Naive thymus-derived CD4-positive, alpha-beta T cell (primary cell): ENCODE measurements around the gene PIK3CG. TPM values are rescaled to one million over a fixed set of nuclear protein-coding genes. Genes with fewer than 3 reads are reported as not detected.
A peak's percentile ranks its signal among the peaks of the same experiment; 100 is the strongest.
"Not testable (repeated sequence)": the region's sequence is repeated elsewhere in the genome, so short reads cannot be mapped to it uniquely, and the experiment has no call there.

Source experiments
- ATAC-seq: fragments of 150-1000 bp; cut with Tn5 transposase; 2 replicates; pipeline ENCODE4 v1.10.0; 2021; ENCODE audit warnings: mild to moderate bottlenecking, moderate library complexity
- CTCF ChIA-PET: fragments of 350-600 bp; sonication (Branson Sonifier 250); formaldehyde crosslinking; loops from one replicate; lab custom pipeline; 2021; ENCODE audit warnings: antibody characterized with exemption; lab: Charles Lee
- POLR2A ChIA-PET: fragments of 350-600 bp; sonication (Branson Sonifier 250); formaldehyde crosslinking; loops from one replicate; lab custom pipeline; 2021; ENCODE audit warnings: antibody characterized with exemption, inconsistent platforms; lab: Charles Lee
- DNase-seq, 9 donors: peaks; one replicate each; pipeline versions ENCODE4 v3.0.0 to v3.0.0-alpha.2; 2020 to 2022; ENCODE audit warnings: mixed read lengths in 1 of 9
- H3K27ac ChIP-seq: one replicate; pipeline ENCODE4 v1.7.0; 2013; ENCODE audit warnings: mild to moderate bottlenecking, low read depth, low read length, moderate library complexity
- H3K27me3 ChIP-seq, 2 donors: one replicate each; pipeline ENCODE4 v1.7.0; 2013; ENCODE audit warnings: low read length in 2 of 2, mild to moderate bottlenecking in 2 of 2, moderate library complexity in 2 of 2; ENCODE audit not compliant: control insufficient read depth in 2 of 2, insufficient read depth in 2 of 2
- H3K36me3 ChIP-seq, 3 experiments: 1 replicate in 2 of 3; 2 replicates in 1 of 3; pipeline ENCODE4 v1.7.0; 2013; ENCODE audit warnings: low read length in 3 of 3, mild to moderate bottlenecking in 3 of 3, moderate library complexity in 1 of 3; ENCODE audit not compliant: insufficient read depth in 3 of 3, control insufficient read depth in 2 of 3
- H3K4me1 ChIP-seq, 2 donors: one replicate each; pipeline ENCODE4 v1.7.0; 2013; ENCODE audit warnings: low read length in 2 of 2, mild to moderate bottlenecking in 2 of 2, moderate library complexity in 1 of 2; ENCODE audit not compliant: control insufficient read depth in 2 of 2, insufficient read depth in 2 of 2
- H3K4me3 ChIP-seq: 2 replicates; pipeline ENCODE4 v1.7.0; 2013; ENCODE audit warnings: mild to moderate bottlenecking, low read length
- H3K9me3 ChIP-seq, 3 experiments: 1 replicate in 2 of 3; 2 replicates in 1 of 3; pipeline ENCODE4 v1.7.0; 2013; ENCODE audit warnings: low read length in 3 of 3; ENCODE audit not compliant: control insufficient read depth in 2 of 3
- H3K27ac Mint-ChIP-seq, 9 donors: one replicate each; pipeline ENCODE4 v1.8.0; 2020 to 2022; ENCODE audit warnings: mixed read lengths in 9 of 9, mild to moderate bottlenecking in 8 of 9, moderate library complexity in 5 of 9, inconsistent platforms in 2 of 9
- H3K27me3 Mint-ChIP-seq, 5 donors: one replicate each; pipeline ENCODE4 v1.8.0; 2021 to 2022; ENCODE audit warnings: mixed read lengths in 5 of 5, mild to moderate bottlenecking in 1 of 5
- H3K36me3 Mint-ChIP-seq, 5 donors: one replicate each; pipeline ENCODE4 v1.8.0; 2020 to 2022; ENCODE audit warnings: mixed read lengths in 5 of 5, mild to moderate bottlenecking in 3 of 5, inconsistent platforms in 1 of 5
- H3K4me1 Mint-ChIP-seq, 7 donors: one replicate each; pipeline ENCODE4 v1.8.0; 2020 to 2022; ENCODE audit warnings: mixed read lengths in 7 of 7, mild to moderate bottlenecking in 3 of 7, inconsistent platforms in 1 of 7
- H3K4me3 Mint-ChIP-seq, 10 donors: one replicate each; pipeline ENCODE4 v1.8.0; 2020 to 2022; ENCODE audit warnings: mild to moderate bottlenecking in 10 of 10, mixed read lengths in 10 of 10, moderate library complexity in 6 of 10, inconsistent platforms in 2 of 10
- H3K9me3 Mint-ChIP-seq, 11 donors: one replicate each; pipeline ENCODE4 v1.8.0; 2020 to 2022; ENCODE audit warnings: mixed read lengths in 11 of 11, mild to moderate bottlenecking in 4 of 11, inconsistent platforms in 1 of 11, moderate library complexity in 1 of 11
- intact Hi-C, 2 donors: fragments of 100-400 bp; cut with micrococcal nuclease; formaldehyde crosslinking; loops; one replicate each; pipeline ENCODE4 v1.15.1; 2023
- polyA plus RNA-seq, 2 donors: library from polyadenylated mRNA; unstranded; fragments of 300-500 nt; fragmentation: Illumina TruSeq; gene quantifications; one replicate each; pipeline ENCODE4 v1.2.3, GENCODE V29; 2021
- total RNA-seq, 6 experiments: library from RNA in 5 of 6; stranded (reverse) in 5 of 6; gene quantifications; 1 replicate in 5 of 6; 2 replicates in 1 of 6; pipeline ENCODE4 v1.2.3 and lab custom pipeline; 2021 to 2026

PIK3CG gene
- total and polyA plus RNA-seq, 7 experiments from 2014 or later = 15.3 to 54.9 (median 29.7) TPM

DNA sequence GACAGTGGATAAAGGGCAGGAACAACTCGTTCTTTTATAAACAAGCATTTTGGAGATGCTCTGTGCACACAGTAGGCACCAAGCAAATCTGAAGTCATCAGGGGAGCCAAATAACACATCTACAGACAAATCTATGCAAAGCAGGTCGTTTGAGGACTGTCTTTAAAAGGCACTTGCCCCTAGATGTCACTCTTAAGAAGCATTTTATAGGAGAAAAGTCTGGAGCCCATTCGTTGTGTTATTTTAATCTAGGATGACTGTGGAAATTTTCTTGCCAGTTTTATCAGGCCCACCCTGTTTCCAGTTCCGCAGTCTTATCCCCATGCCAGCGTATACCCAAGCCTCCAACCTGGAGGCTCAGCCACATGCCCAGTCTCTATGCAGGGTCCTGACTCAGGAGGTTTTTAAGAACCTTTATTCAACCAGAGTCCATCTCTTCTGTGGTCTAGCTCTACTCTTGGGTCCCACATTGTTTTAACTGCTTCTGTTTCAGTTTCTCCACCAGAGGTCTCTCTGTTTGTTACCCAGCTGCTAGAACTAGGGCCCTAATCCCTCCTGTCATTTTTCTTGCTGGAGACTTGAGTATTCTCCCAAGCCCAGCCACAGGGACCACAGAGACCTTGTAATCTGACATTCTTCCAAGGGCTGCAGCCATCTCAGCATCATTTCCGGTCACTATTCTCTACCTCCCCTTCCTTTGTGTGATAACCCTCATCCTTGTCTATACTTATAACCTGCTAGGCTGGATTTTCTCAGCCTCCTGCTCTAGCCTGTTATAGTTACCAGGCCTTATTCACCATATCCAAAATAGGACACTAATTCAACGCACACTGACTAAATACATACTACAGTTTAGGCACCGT is 26.7 kb downstream of the PIK3CG start:
- peaks cover 0 to 6% of the 10 kb centered on the region in 2 donors for H3K4me1 ChIP-seq
- H3K36me3 Mint-ChIP-seq = peaks cover 31 to 80% (median 59%) of the 10 kb centered on the region in 5 donors
- H3K4me3 Mint-ChIP-seq = no peak overlapping the region
- DNase-seq = no peak
- H3K27me3 Mint-ChIP-seq = no peaks in the 10 kb centered on the region
- ATAC-seq = no peak
- H3K27ac Mint-ChIP-seq = no peak overlapping the region
- intact Hi-C loops = loop anchor here in 1 of 2 donors (10.0 kb wide), 1 partner anchor 153 kb away; the partner anchor contains the start of gene PRKAR2B
- ChIA-PET CTCF (no interaction called here), POLR2A (no interaction called here)
- no peaks in the 10 kb centered on the region for H3K27me3 ChIP-seq
- no peak overlapping the region for H3K4me3 ChIP-seq
- H3K27ac ChIP-seq = no peak overlapping the region
- H3K36me3 ChIP-seq = peaks cover 11 to 82% (median 21%) of the 10 kb centered on the region in 3 experiments
- peaks cover 0 to 6% (median 0%) of the 10 kb centered on the region in 11 donors for H3K9me3 Mint-ChIP-seq
- no peaks in the 10 kb centered on the region for H3K9me3 ChIP-seq
- peaks cover 0 to 32% (median 14%) of the 10 kb centered on the region in 7 donors for H3K4me1 Mint-ChIP-seq

DNA sequence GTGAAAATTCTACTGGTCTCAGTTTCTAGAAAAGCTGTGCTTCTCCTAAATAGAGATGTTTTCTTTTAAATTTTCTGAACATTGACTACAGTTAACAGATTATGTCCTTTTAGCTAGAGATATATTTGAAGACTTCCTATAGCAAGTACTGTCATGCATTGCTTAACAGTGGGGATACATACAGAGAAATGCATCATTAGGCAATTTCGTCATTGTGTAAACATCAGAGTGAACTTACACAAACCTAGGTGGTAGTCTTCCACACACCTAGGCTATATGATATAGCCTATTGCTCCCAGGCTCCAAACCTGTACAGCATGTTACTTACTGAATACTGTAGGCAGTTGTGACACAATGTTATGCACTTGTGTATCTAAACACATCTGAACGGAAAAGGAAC is 28.5 kb downstream of the PIK3CG start:
- Histone ChIP-seq H3K9me3 (no peaks in the 10 kb centered on the region), H3K36me3 (peaks cover 8 to 70% (median 11%) of the 10 kb centered on the region in 3 experiments), H3K27me3 (no peaks in the 10 kb centered on the region), H3K27ac (no peak overlapping the region), H3K4me3 (no peak overlapping the region), H3K4me1 (peaks cover 0 to 6% of the 10 kb centered on the region in 2 donors)
- Mint-ChIP-seq H3K9me3 (peaks cover 0 to 17% (median 5%) of the 10 kb centered on the region in 11 donors), H3K27ac (peak overlapping the region in 2 of 9 donors; percentile 18 to 38), H3K4me3 (no peak overlapping the region), H3K27me3 (no peaks in the 10 kb centered on the region), H3K4me1 (peaks cover 7 to 41% (median 19%) of the 10 kb centered on the region in 7 donors), H3K36me3 (peaks cover 29 to 84% (median 62%) of the 10 kb centered on the region in 5 donors)
- POLR2A ChIA-PET = no interaction called here
- ATAC-seq (no peak), DNase-seq (no peak)
- CTCF ChIA-PET = interaction anchor here (0.5 to 1.1 kb wide), 2 partner anchors 89 to 101 kb away, joined by 3 read pairs; no protein-coding TSS in a partner anchor
- intact Hi-C loops = loop anchor here in 1 of 2 donors (10.0 kb wide), 1 partner anchor 151 kb away; the partner anchor contains the start of gene PRKAR2B

DNA sequence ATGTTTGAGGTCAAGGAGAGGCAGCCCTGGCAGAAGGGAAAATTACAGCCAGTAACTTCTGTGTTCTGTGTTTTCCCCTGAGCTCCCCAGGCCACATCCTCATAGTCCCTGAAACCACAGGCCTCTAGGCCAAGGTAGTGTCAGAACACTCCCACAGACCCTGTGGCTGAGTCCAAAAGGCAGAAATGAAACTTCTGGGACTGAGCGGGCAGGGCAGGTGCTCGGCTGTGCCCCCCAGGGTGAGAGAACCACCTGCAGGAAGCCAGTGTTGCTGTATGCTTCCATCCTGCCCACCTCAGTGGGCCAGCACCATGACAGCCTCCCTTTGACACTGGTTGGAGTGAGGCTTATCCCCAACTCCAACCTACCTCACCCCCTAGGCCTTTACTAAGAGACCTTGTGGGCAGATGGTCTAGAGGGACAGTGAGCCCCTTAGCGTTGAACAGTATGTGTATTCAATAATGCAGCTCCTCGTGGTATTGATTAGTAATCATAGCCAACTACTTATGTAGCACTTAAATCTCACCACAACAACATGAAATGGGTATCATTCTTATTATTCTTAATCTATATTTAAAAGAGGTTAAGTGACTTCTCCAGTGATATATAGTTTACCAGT is 30.3 kb downstream of the PIK3CG start:
- Mint-ChIP-seq H3K27ac (peak overlapping the region in 1 of 9 donors; percentile 16), H3K4me3 (no peak overlapping the region), H3K27me3 (no peaks in the 10 kb centered on the region), H3K36me3 (peaks cover 35 to 91% (median 68%) of the 10 kb centered on the region in 5 donors), H3K4me1 (peaks cover 19 to 59% (median 34%) of the 10 kb centered on the region in 7 donors), H3K9me3 (peaks cover 0 to 21% (median 5%) of the 10 kb centered on the region in 11 donors)
- peaks cover 1 to 11% of the 10 kb centered on the region in 2 donors for H3K4me1 ChIP-seq
- intact Hi-C loops = loop anchor here in 1 of 2 donors (10.0 kb wide), 1 partner anchor 149 kb away; the partner anchor contains the start of gene PRKAR2B
- peaks cover 4 to 58% (median 11%) of the 10 kb centered on the region in 3 experiments for H3K36me3 ChIP-seq
- no peaks in the 10 kb centered on the region for H3K27me3 ChIP-seq
- H3K4me3 ChIP-seq = no peak overlapping the region
- ChIA-PET POLR2A (no interaction called here), CTCF (no interaction called here)
- DNase-seq = no peak
- H3K27ac ChIP-seq = no peak overlapping the region
- peak; percentile 64 for ATAC-seq
- H3K9me3 ChIP-seq = no peaks in the 10 kb centered on the region

DNA sequence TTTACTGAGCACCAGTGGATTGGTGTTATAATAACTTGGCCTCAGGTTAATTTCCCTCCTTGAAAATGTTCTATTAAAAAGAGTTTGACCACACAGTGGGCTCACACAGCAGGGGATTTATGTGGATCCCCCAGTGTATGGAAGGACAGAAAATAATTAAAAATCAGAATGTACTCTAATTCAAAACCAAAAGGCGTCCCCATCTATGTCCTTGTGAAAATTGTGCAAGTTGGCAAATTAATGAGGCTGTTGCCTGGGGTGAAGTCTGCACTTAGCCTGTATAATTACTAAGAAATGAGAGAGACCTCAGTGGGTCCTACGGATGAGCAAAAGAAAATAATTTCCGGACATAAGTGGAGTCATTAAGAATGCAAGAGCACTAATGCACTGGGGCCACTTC is 31.1 kb downstream of the PIK3CG start:
- no peak for ATAC-seq
- intact Hi-C loops = loop anchor here in 1 of 2 donors (10.0 kb wide), 1 partner anchor 149 kb away; the partner anchor contains the start of gene PRKAR2B
- no peaks in the 10 kb centered on the region for H3K9me3 ChIP-seq
- peaks cover 0 to 21% (median 5%) of the 10 kb centered on the region in 11 donors for H3K9me3 Mint-ChIP-seq
- peak overlapping the region in 2 of 9 donors; percentile 15 to 75 for H3K27ac Mint-ChIP-seq
- H3K4me1 Mint-ChIP-seq = peaks cover 18 to 68% (median 43%) of the 10 kb centered on the region in 7 donors
- ChIA-PET POLR2A (no interaction called here), CTCF (no interaction called here)
- H3K27ac ChIP-seq = no peak overlapping the region
- H3K36me3 Mint-ChIP-seq = peaks cover 29 to 92% (median 71%) of the 10 kb centered on the region in 5 donors
- no peak overlapping the region for H3K4me3 ChIP-seq
- peak overlapping the region in 1 of 10 donors; percentile 20 for H3K4me3 Mint-ChIP-seq
- H3K27me3 Mint-ChIP-seq = no peaks in the 10 kb centered on the region
- DNase-seq = no peak
- peaks cover 4 to 53% (median 11%) of the 10 kb centered on the region in 3 experiments for H3K36me3 ChIP-seq
- no peaks in the 10 kb centered on the region for H3K27me3 ChIP-seq
- peaks cover 4 to 11% of the 10 kb centered on the region in 2 donors for H3K4me1 ChIP-seq

DNA sequence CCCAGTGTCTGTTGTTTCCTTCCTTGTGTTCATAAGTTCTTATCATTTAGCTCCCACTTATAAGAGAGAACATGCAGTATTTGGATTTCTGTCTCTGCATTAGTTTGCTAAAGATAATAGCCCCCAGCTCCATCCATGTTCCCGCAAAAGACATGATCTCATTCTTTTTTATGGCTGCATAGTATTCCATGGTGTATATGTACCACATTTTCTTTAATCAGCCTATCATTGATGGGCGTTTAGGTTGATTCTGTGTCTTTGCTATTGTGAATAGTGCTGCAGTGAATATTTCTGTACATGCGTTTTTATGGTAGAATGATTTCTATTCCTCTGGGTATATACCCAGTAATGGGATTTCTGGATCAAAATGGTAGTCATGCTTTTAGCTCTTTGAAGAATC is 32.5 kb downstream of the PIK3CG start:
- H3K9me3 Mint-ChIP-seq = peaks cover 0 to 21% (median 5%) of the 10 kb centered on the region in 11 donors
- H3K9me3 ChIP-seq, H3K27ac ChIP-seq, H3K27me3 ChIP-seq, H3K27me3 Mint-ChIP-seq, ATAC-seq, DNase-seq, CTCF ChIA-PET, H3K27ac Mint-ChIP-seq, H3K4me3 ChIP-seq: not testable (repeated sequence)
- H3K36me3 Mint-ChIP-seq = peaks cover 26 to 89% (median 70%) of the 10 kb centered on the region in 5 donors
- H3K4me3 Mint-ChIP-seq = peak overlapping the region in 2 of 10 donors; percentile 13 to 49
- H3K4me1 ChIP-seq = peaks cover 4 to 11% of the 10 kb centered on the region in 2 donors
- peaks cover 18 to 71% (median 50%) of the 10 kb centered on the region in 7 donors for H3K4me1 Mint-ChIP-seq
- POLR2A ChIA-PET = interaction anchor here (0.6 to 0.8 kb wide), 2 partner anchors 14 to 34 kb away, joined by 3 read pairs; no protein-coding TSS in a partner anchor
- intact Hi-C loops = loop anchor here in 1 of 2 donors (10.0 kb wide), 1 partner anchor 147 kb away; the partner anchor contains the start of gene PRKAR2B
- peaks cover 4 to 40% (median 4%) of the 10 kb centered on the region in 3 experiments for H3K36me3 ChIP-seq

DNA sequence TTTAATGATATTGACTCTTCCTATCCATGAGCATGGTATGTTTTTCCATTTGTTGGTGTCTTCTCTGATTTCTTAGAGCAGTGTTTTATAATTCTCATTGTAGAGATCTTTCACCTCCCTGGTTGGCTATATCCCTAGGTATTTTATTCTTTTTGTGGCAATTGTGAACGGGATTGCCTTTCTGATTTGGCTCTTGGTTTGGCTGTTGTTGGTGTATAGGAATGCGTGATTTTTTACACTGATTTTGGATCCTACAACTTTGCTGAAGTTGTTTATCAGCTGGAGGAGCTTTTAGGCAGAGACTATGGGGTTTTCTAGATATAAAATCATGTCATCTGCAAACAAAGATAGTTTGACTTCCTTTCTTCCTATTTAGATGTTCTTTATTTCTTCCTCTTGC is 33.9 kb downstream of the PIK3CG start:
- Mint-ChIP-seq H3K4me3 (peak overlapping the region in 8 of 10 donors; percentile 1 to 49 (median 18)), H3K36me3 (peaks cover 22 to 77% (median 65%) of the 10 kb centered on the region in 5 donors), H3K9me3 (peaks cover 0 to 21% (median 5%) of the 10 kb centered on the region in 11 donors), H3K27ac (peak overlapping the region in 7 of 9 donors; percentile 14 to 71 (median 61)), H3K4me1 (peaks cover 17 to 59% (median 49%) of the 10 kb centered on the region in 7 donors)
- H3K4me3 ChIP-seq, CTCF ChIA-PET, H3K27me3 Mint-ChIP-seq, H3K9me3 ChIP-seq, H3K27me3 ChIP-seq, POLR2A ChIA-PET, ATAC-seq, H3K27ac ChIP-seq, DNase-seq: not testable (repeated sequence)
- intact Hi-C loops = loop anchor here in 1 of 2 donors (10.0 kb wide), 1 partner anchor 146 kb away; the partner anchor contains the start of gene PRKAR2B
- H3K36me3 ChIP-seq = peaks cover 4 to 27% (median 4%) of the 10 kb centered on the region in 3 experiments
- H3K4me1 ChIP-seq = peaks cover 4 to 11% of the 10 kb centered on the region in 2 donors
